Heart right ventricle (tissue), 16 donors: ENCODE data around the gene MRPL18. TPM values are rescaled to one million over a fixed set of nuclear protein-coding genes. Genes with fewer than 3 reads are reported as not detected.

Experiments used
- ATAC-seq, 8 donors: fragments of 200-7000 bp; cut with Tn5 transposase; one replicate each; pipeline ENCODE4 v1.9.1; 2020; ENCODE audit warnings: mild to moderate bottlenecking in 8 of 8, moderate library complexity in 8 of 8, moderate number of reproducible peaks in 1 of 8
- DNase-seq, 2 donors: peaks; one replicate each; pipeline ENCODE4 v3.0.0-alpha.2; 2020
- H3K27ac ChIP-seq, 10 donors: fragments of 200-600 bp; sonication (generic) in 2 of 10; one replicate each; pipeline versions ENCODE4 v1.5.0 to v1.8.0; 2020 to 2022; ENCODE audit warnings: mild to moderate bottlenecking in 3 of 10
- H3K27me3 ChIP-seq, 7 donors: fragments of 200-600 bp; one replicate each; pipeline ENCODE4 v1.8.0; 2021 to 2022; ENCODE audit warnings: mild to moderate bottlenecking in 2 of 7
- H3K36me3 ChIP-seq, 9 donors: fragments of 200-600 bp; sonication (generic) in 1 of 9; one replicate each; pipeline versions ENCODE4 v1.5.0 to v1.8.0; 2020 to 2022; ENCODE audit warnings: mild to moderate bottlenecking in 2 of 9
- H3K4me1 ChIP-seq, 9 donors: fragments of 200-600 bp; sonication (generic) in 1 of 9; one replicate each; pipeline versions ENCODE4 v1.5.0 to v1.8.0; 2020 to 2022; ENCODE audit warnings: mild to moderate bottlenecking in 4 of 9
- H3K4me3 ChIP-seq, 10 donors: fragments of 200-600 bp; sonication (generic) in 2 of 10; one replicate each; pipeline versions ENCODE4 v1.5.0 to v1.8.0; 2020 to 2022; ENCODE audit warnings: mild to moderate bottlenecking in 7 of 10, moderate library complexity in 2 of 10
- H3K9me3 ChIP-seq, 11 donors: fragments of 200-600 bp in 10 of 11; sonication (generic) in 2 of 11; one replicate each; pipeline versions ENCODE4 v1.5.0 to v1.8.0; 2013 to 2022; ENCODE audit warnings: mild to moderate bottlenecking in 2 of 11, control low read depth in 1 of 11, moderate library complexity in 1 of 11
- WGBS, 2 donors: extraction: QIAGEN DNeasy Blood & Tissue Kit; methylation state at CpG; one replicate each; pipeline ENCODE4 v1.1.7; 2013; ENCODE audit warnings: inconsistent platforms in 1 of 2; 5-methylcytosine and 5-hydroxymethylcytosine counted together
- intact Hi-C, 10 donors: fragments of 100-400 bp; cut with DNase I; formaldehyde crosslinking; loops; one replicate each; pipeline versions ENCODE4 v1.11.1 to v1.14.2; 2022
- polyA plus RNA-seq, 2 donors: library from polyadenylated mRNA; stranded (reverse); fragments of 200-250 nt; gene quantifications; one replicate each; pipeline ENCODE4 v1.2.3, GENCODE V29; 2013
- total RNA-seq, 10 donors: library from RNA; stranded (reverse); fragmentation: NEBNext Ultra II Directional in 3 of 10; extraction: Animal tissue kit (Norgen Biotek cat#: 25700) in 3 of 10; gene quantifications; one replicate each; pipeline versions ENCODE4 v1.2.1 to v1.2.4, GENCODE V29; 2021 to 2023
- TF ChIP-seq, protein P1 (sequence below), 9 donors: fragments of 200-600 bp; sonication (generic) in 2 of 9; IDR thresholded peaks; one replicate each; pipeline versions ENCODE4 v1.5.0 to v1.8.0; 2021 to 2022; ENCODE audit warnings: antibody characterized with exemption in 9 of 9, mild to moderate bottlenecking in 5 of 9, moderate library complexity in 1 of 9
- donor health status: Arrhythmogenic right ventricular cardiomyopathy.
- donor health status: ischemic (EF 13 %, LVEDD 7.1; RV severe dilation, severe dysfunction).
- donor health status: healthy with polysubstance abuse.
- donor health status: DM: no; HTN: yes; CAD: no.
- donor health status: DM: no; HTN: no; CAD: no.
- donor health status: ischemic (EF 25% LVEDD 6.9; RV normal size, moderate dysfunction).
- donor health status: ischemic (EF 25% LVEDD 5.7; RV mildly dilated, moderate dysfunction).
- donor health status: healthy.
- donor health status: DM: yes; HTN: yes; CAD: no.
- donor health status: Ischemic cardiomyopathy.
- donor health status: ischemic (EF 35%, LVEDD 5.7; RV mildly dilated, moderate dysfunction).
- donor health status: nonischemic (EF 11% LVEDD 7.7; RV severe dilation, severe dysfunction).
- donor health status: DM: yes; HTN: yes; CAD: no.
- donor health status: PGD.
- donor health status: ischemic (EF 29% LVEDD 5.4; RV normal size, mild dysfunction).
- donor health status: nonischemic (EF 23%, LVEDD 6.1; RV moderate dilation, normal function).

Gene MRPL18
- total and polyA plus RNA-seq, 12 donors = 53.9 to 131 (median 59.8) TPM

DNA sequence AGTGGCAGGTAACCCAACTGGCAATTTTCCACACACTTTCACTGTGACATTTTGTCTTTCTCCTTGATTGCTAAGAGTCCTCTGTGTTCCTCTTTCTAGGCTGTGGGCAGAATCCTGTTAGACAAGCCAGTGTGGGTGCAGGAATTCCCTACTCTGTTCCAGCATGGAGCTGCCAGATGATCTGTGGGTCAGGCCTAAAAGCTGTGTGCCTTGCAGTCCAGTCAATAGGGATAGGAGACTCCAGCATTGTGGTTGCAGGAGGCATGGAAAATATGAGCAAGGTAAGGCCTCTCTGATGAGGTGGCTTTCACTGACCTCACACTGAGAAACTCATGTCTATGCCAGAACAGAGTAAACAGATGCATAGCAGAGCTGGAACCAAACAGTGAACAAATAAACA, 23.4 kb upstream of the MRPL18 start:
- intact Hi-C loops = loop anchor here in 2 of 10 donors (10.0 kb wide), 1 partner anchor 72 kb away; the partner anchor contains the start of gene SOD2 (in 2 of the 2)
- H3K4me1 ChIP-seq = peaks cover 0 to 10% (median 8%) of the 10 kb centered on the region in 9 donors

DNA sequence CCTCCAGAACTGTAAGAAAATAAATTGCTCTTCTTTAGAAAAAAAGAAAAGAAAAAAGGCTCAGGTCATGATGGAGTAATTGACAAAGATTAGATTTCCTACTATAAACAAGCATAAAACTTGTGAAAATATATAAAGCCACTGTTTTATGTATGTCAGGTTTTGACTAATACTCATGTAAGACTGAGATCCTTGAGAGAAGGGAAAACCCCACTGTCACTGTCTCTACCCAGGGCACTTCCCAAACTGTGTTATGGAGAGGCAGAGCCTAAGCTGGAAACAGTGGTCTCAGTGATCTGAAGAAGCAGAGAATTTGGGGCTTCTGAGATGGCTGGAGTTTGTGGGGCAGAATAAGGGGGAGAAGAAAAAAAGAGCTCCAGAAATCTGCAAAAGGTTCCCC, 20.8 kb upstream of the MRPL18 start:
- no peak overlapping the region for H3K27ac ChIP-seq
- no peak for DNase-seq
- H3K9me3 ChIP-seq = peaks cover 0 to 7% (median 0%) of the 10 kb centered on the region in 11 donors
- H3K4me3 ChIP-seq = no peak overlapping the region
- no peak for ATAC-seq
- no peaks in the 10 kb centered on the region for H3K27me3 ChIP-seq
- TF ChIP-seq, protein P1, sequence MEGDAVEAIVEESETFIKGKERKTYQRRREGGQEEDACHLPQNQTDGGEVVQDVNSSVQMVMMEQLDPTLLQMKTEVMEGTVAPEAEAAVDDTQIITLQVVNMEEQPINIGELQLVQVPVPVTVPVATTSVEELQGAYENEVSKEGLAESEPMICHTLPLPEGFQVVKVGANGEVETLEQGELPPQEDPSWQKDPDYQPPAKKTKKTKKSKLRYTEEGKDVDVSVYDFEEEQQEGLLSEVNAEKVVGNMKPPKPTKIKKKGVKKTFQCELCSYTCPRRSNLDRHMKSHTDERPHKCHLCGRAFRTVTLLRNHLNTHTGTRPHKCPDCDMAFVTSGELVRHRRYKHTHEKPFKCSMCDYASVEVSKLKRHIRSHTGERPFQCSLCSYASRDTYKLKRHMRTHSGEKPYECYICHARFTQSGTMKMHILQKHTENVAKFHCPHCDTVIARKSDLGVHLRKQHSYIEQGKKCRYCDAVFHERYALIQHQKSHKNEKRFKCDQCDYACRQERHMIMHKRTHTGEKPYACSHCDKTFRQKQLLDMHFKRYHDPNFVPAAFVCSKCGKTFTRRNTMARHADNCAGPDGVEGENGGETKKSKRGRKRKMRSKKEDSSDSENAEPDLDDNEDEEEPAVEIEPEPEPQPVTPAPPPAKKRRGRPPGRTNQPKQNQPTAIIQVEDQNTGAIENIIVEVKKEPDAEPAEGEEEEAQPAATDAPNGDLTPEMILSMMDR (IDR thresholded peaks at IDR 0.05) = no peak
- H3K36me3 ChIP-seq = peaks cover 0 to 79% (median 20%) of the 10 kb centered on the region in 9 donors
- intact Hi-C loops = loop anchor here in 2 of 10 donors (10.0 kb wide), 1 partner anchor 75 kb away; the partner anchor contains the start of gene SOD2 (in 2 of the 2)
- H3K4me1 ChIP-seq = no peaks in the 10 kb centered on the region

More for the DNA sequence above, 23.4 kb upstream of the MRPL18 start:
- no peaks in the 10 kb centered on the region for H3K27me3 ChIP-seq
- DNase-seq (no peak), ATAC-seq (no peak)
- peaks cover 0 to 82% (median 20%) of the 10 kb centered on the region in 9 donors for H3K36me3 ChIP-seq
- no peak overlapping the region for H3K4me3 ChIP-seq
- TF ChIP-seq, protein P1 (IDR thresholded peaks at IDR 0.05) = no peak
- H3K27ac ChIP-seq = no peak overlapping the region
- H3K9me3 ChIP-seq = peaks cover 0 to 2% (median 0%) of the 10 kb centered on the region in 11 donors

DNA sequence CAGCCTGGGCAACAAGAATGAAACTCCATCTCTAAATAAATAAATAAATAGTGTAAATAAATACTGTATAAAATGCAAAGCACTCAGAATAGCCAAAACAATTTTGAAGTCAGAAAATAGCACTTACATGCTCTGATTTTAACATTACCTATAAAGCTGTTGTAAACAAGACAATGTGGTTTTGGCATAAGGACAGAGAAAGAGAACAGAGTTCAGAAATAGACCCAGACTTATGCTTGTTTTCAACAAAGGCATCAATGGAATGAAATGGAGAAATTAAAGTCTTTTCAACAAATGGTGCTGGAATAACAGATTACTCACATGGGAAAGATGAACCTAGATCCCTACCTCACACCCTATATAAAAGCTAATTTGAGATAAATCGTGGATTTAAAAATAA, 18.1 kb upstream of the MRPL18 start:
- WGBS, 2 donors = 0% methylated on average over 1 of the region's 1 CpG
- intact Hi-C loops = no loop called here

DNA sequence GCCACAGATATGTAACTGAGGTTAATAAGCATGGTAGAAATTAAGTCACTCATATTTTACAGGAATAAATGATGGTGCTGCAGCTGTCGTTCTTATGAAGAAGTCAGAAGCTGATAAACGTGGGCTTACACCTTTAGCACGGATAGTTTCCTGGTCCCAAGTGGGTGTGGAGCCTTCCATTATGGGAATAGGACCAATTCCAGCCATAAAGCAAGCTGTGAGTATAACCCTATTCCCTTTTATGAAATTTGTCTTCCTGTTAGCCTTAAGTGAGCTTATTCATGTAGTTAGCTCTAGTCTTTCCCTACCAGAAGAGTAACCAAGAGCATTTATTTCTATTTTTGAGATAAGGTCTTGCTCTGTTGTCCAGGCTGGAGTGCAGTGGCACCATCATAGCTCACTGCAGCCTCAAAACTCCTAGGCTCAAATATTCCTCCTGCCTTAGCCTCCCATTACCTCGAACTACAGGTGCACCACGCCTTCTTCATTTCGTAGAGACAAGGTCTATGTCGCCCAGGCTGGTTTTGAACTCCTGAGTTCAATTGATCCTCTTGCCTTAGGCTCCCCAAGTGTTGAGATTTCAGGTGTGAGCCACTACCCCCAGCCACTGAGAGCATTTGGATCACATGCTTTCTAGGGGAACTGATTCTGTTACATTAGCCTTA, 12.9 kb upstream of the MRPL18 start:
- Histone ChIP-seq H3K4me3 (no peak overlapping the region), H3K27ac (no peak overlapping the region), H3K36me3 (peaks cover 0 to 92% (median 51%) of the 10 kb centered on the region in 9 donors), H3K4me1 (no peaks in the 10 kb centered on the region), H3K9me3 (no peaks in the 10 kb centered on the region), H3K27me3 (no peaks in the 10 kb centered on the region)
- TF ChIP-seq, protein P1 (IDR thresholded peaks at IDR 0.05) = no peak
- 80 to 82% methylated on average over 7 of the region's 7 CpGs for WGBS, 2 donors
- ATAC-seq (no peak), DNase-seq (no peak)
- intact Hi-C loops = no loop called here

More for the DNA sequence above, 18.1 kb upstream of the MRPL18 start:
- DNase-seq (no peak), ATAC-seq (no peak)
- Histone ChIP-seq H3K36me3 (peaks cover 0 to 80% (median 22%) of the 10 kb centered on the region in 9 donors), H3K4me1 (no peaks in the 10 kb centered on the region), H3K27ac (no peak overlapping the region), H3K9me3 (peaks cover 0 to 7% (median 0%) of the 10 kb centered on the region in 11 donors), H3K27me3 (no peaks in the 10 kb centered on the region), H3K4me3 (no peak overlapping the region)
- TF ChIP-seq, protein P1 (IDR thresholded peaks at IDR 0.05) = no peak
